HepG2 (cell line): ENCODE data around the gene EMC10. TPM values are rescaled to one million over a fixed set of nuclear protein-coding genes. Genes with fewer than 3 reads are reported as not detected.

Experiments used
- ATAC-seq: fragments of 200-7000 bp; cut with Tn5 transposase; 3 replicates; pipeline ENCODE4 v1.9.1; 2020; ENCODE audit warnings: mild to moderate bottlenecking, moderate library complexity
- BruUV-seq: library from RNA; stranded (reverse); fragments of 400-500 nt; replicated peaks from 2 replicates; lab custom pipeline; 2021; lab: Mats Ljungman, UMichigan
- CTCF ChIA-PET: fragments of 300-600 bp; formaldehyde crosslinking; extraction: SDS; loops from one replicate; lab custom pipeline; 2021; ENCODE audit warnings: low total read pairs, inconsistent platforms, low intra/inter-chr PET ratio; lab: Yijun Ruan, JAX
- POLR2A ChIA-PET: fragments of 350-600 bp; sonication (Branson Sonifier 250); formaldehyde crosslinking; loops from one replicate; lab custom pipeline; 2020; ENCODE audit warnings: antibody characterized with exemption, inconsistent platforms; lab: Yijun Ruan, JAX
- DNase-seq: peaks from one replicate; pipeline ENCODE4 v3.0.0-alpha.2; 2015; ENCODE audit warnings: low spot score
- FAIRE-seq: peaks from 3 replicates; lab custom pipeline; 2011; peaks lifted over from hg19 to GRCh38; lab: Jason Lieb, UNC
- H2AFZ ChIP-seq: one replicate; pipeline ENCODE4 v1.6.1; 2011; ENCODE audit warnings: low read length, inconsistent platforms
- H3K27ac ChIP-seq: fragments of 300-600 bp; 3 replicates; pipeline ENCODE4 v1.8.0; 2011; ENCODE audit warnings: mixed run types, mild to moderate bottlenecking, mixed read lengths, low read length, inconsistent platforms; ENCODE audit not compliant: insufficient read depth; ENCODE audit errors: extremely low read length
- H3K27me3 ChIP-seq, 2 experiments: fragments of 200-600 bp in 1 of 2; 2 replicates in 1 of 2; 3 replicates in 1 of 2; pipeline versions ENCODE4 v1.6.0 to v1.8.0; 2011; ENCODE audit warnings: low read length in 2 of 2, mild to moderate bottlenecking in 2 of 2, moderate library complexity in 2 of 2, inconsistent platforms in 1 of 2; ENCODE audit not compliant: insufficient read depth in 2 of 2, control insufficient read depth in 1 of 2
- H3K36me3 ChIP-seq, 2 experiments: fragments of 200-600 bp in 1 of 2; replicated peaks in 1 of 2; 2 replicates in 1 of 2; 3 replicates in 1 of 2; pipeline versions ENCODE4 v1.5.1 to v1.8.0; 2011; ENCODE audit warnings: low read length in 2 of 2, inconsistent platforms in 1 of 2; ENCODE audit not compliant: insufficient read depth in 2 of 2, control insufficient read depth in 1 of 2
- H3K4me1 ChIP-seq: 2 replicates; pipeline ENCODE4 v1.5.1; 2012; ENCODE audit warnings: low read length, inconsistent platforms; ENCODE audit not compliant: insufficient read depth
- H3K4me2 ChIP-seq: 2 replicates; pipeline ENCODE4 v1.6.0; 2011; ENCODE audit warnings: low read depth, low read length, inconsistent platforms
- H3K4me3 ChIP-seq, 3 experiments: fragments of 200-600 bp in 1 of 3; sonication (generic), shearing (Covaris generic) in 1 of 3; replicated peaks in 1 of 3; 2 replicates each; pipeline ENCODE4 v1.5.1; 2011 to 2016; ENCODE audit warnings: low read length in 3 of 3, inconsistent platforms in 2 of 3, low read depth in 2 of 3, mild to moderate bottlenecking in 2 of 3, control low read depth in 1 of 3, mixed read lengths in 1 of 3; ENCODE audit not compliant: insufficient read depth in 1 of 3
- H3K79me2 ChIP-seq: one replicate; pipeline ENCODE4 v1.6.1; 2011; ENCODE audit warnings: low read length, inconsistent platforms; ENCODE audit not compliant: insufficient read depth
- H3K9ac ChIP-seq: 2 replicates; pipeline ENCODE4 v1.6.0; 2011; ENCODE audit warnings: mild to moderate bottlenecking, low read depth, low read length, inconsistent platforms; ENCODE audit not compliant: insufficient read depth
- H3K9me3 ChIP-seq: 2 replicates; pipeline ENCODE4 v1.5.1; 2012; ENCODE audit warnings: mild to moderate bottlenecking, low read length
- H4K20me1 ChIP-seq: 2 replicates; pipeline ENCODE4 v1.6.0; 2011; ENCODE audit warnings: inconsistent platforms, mild to moderate bottlenecking, low read length, moderate library complexity; ENCODE audit not compliant: insufficient read depth
- IKZF4 ChIP-seq: sonication (generic); formaldehyde crosslinking; IDR thresholded peaks from 2 replicates; pipeline ENCODE4 v1.5.1; 2020; ENCODE audit warnings: borderline replicate concordance, mild to moderate bottlenecking, low read depth, missing genetic modification reagents; ENCODE audit errors: not compliant biosample characterization
- IRX3 ChIP-seq: sonication (generic); formaldehyde crosslinking; IDR thresholded peaks from 2 replicates; pipeline ENCODE4 v1.8.1; 2023; ENCODE audit warnings: mild to moderate bottlenecking, low read depth, missing genetic modification reagents, borderline replicate concordance
- KLF9 ChIP-seq: IDR thresholded peaks from 2 replicates; pipeline ENCODE4 v1.6.1; 2016; ENCODE audit warnings: low read depth
- LCORL ChIP-seq, 2 experiments: fragments of 450-650 bp in 1 of 2; sonication (generic) in 1 of 2; formaldehyde crosslinking in 1 of 2; IDR thresholded peaks; 2 replicates each; pipeline versions ENCODE4 v1.5.0 to v1.6.1; 2017 to 2020; ENCODE audit warnings: antibody characterized with exemption in 1 of 2, missing genetic modification reagents in 1 of 2
- SMYD3 ChIP-seq: sonication (generic); formaldehyde crosslinking; IDR thresholded peaks from 2 replicates; pipeline ENCODE4 v1.8.1; 2023; ENCODE audit warnings: mild to moderate bottlenecking, missing genetic modification reagents
- ZFP90 ChIP-seq: sonication (generic); formaldehyde crosslinking; IDR thresholded peaks from 2 replicates; pipeline ENCODE4 v1.8.0; 2022; ENCODE audit warnings: missing genetic modification reagents, mild to moderate bottlenecking, inconsistent platforms, borderline replicate concordance
- ZNF549 ChIP-seq: sonication (generic); formaldehyde crosslinking; IDR thresholded peaks from 2 replicates; pipeline ENCODE4 v1.5.0; 2020; ENCODE audit warnings: missing genetic modification reagents
- ZNF589 ChIP-seq: sonication (generic); formaldehyde crosslinking; conservative IDR thresholded peaks from 2 replicates; pipeline ENCODE4 v1.8.0; 2022; ENCODE audit warnings: mild to moderate bottlenecking, moderate library complexity, missing genetic modification reagents
- ZNF777 ChIP-seq: sonication (generic); formaldehyde crosslinking; IDR thresholded peaks from 2 replicates; pipeline ENCODE4 v1.4.0; 2020; ENCODE audit warnings: missing genetic modification reagents
- ZNF790 ChIP-seq: sonication (generic); formaldehyde crosslinking; IDR thresholded peaks from 2 replicates; pipeline ENCODE4 v1.8.0; 2022; ENCODE audit warnings: missing genetic modification reagents, mild to moderate bottlenecking, borderline replicate concordance
- WGBS: methylation state at CpG from one replicate; pipeline ENCODE4 v1.1.6; 2017; ENCODE audit warnings: low lambda C conversion rate; 5-methylcytosine and 5-hydroxymethylcytosine counted together
- in situ Hi-C: cut with HindIII; loops from 2 replicates; pipeline ENCODE4 v1.10.0; 2017; ENCODE audit warnings: low pct_unique_long_range_greater_than_20kb; ENCODE audit not compliant: extremely low pct_ligation_motif_present
- intact Hi-C: fragments of 100-400 bp; cut with micrococcal nuclease; formaldehyde crosslinking; loops from one replicate; pipeline ENCODE4 v1.10.0; 2022; ENCODE audit not compliant: unreplicated experiment
- polyA plus RNA-seq, 8 experiments: library from polyadenylated mRNA; depleted of rRNA in 3 of 8; stranded (reverse) in 7 of 8; unstranded in 1 of 8; fragments of >200 nt; fragmentation: Illumina TruSeq in 4 of 8; extraction: Trizol in 4 of 8; gene quantifications; 2 replicates each; pipeline versions ENCODE4 v1.2.1 to v1.2.3, GENCODE V29; 2011 to 2016; ENCODE audit warnings: low read depth in 4 of 8, missing spikeins in 1 of 8, mixed read lengths in 1 of 8; ENCODE audit not compliant: insufficient read depth in 1 of 8
- total RNA-seq, 5 experiments: library from RNA; depleted of rRNA; stranded (reverse); fragments of >200 nt; fragmentation: Illumina TruSeq; extraction: Trizol; gene quantifications; 2 replicates each; pipeline ENCODE4 v1.2.3, GENCODE V29; 2016; ENCODE audit warnings: low read depth in 1 of 5
- TF ChIP-seq, protein P1 (sequence below): sonication (generic); formaldehyde crosslinking; IDR thresholded peaks from 2 replicates; pipeline ENCODE4 v1.4.0; 2020; ENCODE audit warnings: low read depth, missing genetic modification reagents

EMC10 gene
- total and polyA plus RNA-seq, 2 of the 13 experiments (the other 11 are each of a cell fraction or from before 2014, with no cell fraction given) = not detected

DNA sequence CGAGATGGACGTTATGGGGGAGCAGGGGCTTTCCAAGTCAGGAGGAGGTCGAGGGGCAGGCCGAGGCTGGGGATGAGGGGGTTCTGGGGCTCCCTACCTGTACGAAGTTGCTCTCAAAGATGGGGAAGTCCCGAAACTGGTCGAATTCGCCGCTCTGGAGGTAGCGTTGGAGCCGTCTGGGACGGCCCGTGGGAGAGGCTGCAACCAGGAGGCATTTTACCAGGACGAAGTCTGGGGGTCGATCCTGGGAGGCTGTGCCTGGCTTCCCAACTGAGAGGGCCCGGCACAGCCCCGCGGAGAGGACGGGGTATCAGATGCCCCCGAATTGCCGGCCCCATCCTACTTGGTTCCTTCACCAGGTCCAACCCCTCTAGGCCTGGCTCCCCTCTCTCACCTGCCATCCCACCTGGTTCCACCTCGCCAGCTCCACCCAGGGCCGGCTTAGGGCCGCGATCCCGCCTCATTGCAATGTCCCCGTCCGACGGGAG is 527 bp upstream of the EMC10 start:
- CTCF ChIA-PET = interaction anchor here (1.4 kb wide), 1 partner anchor 107 kb away, joined by 4 read pairs; no protein-coding TSS in a partner anchor
- no peaks in the 10 kb centered on the region for H3K9me3 ChIP-seq
- no TSS peak for BruUV-seq
- H3K4me3 ChIP-seq = no peak overlapping the region
- TF ChIP-seq ZNF589 (no peak), SMYD3 (CRISPR knock-in tag) (no peak), KLF9 (CRISPR knock-in tag) (no peak), IRX3 (CRISPR knock-in tag) (no peak), ZNF777 (CRISPR knock-in tag) (no peak)
- no peak overlapping the region for H3K27ac ChIP-seq
- intact Hi-C loops = no loop called here
- no peaks in the 10 kb centered on the region for H3K79me2 ChIP-seq
- POLR2A ChIA-PET = no interaction called here
- DNase-seq = no peak
- no peaks in the 10 kb centered on the region for H3K4me1 ChIP-seq
- peaks cover under 1 to 4% of the 10 kb centered on the region in 2 experiments; a peak in 3 of 5 replicates for H3K27me3 ChIP-seq
- no peak for ATAC-seq
- H3K4me2 ChIP-seq = no peak overlapping the region
- no peak overlapping the region for H2AFZ ChIP-seq
- 57% methylated on average over 21 of the region's 29 CpGs for WGBS
- FAIRE-seq = no peak
- H4K20me1 ChIP-seq = no peaks in the 10 kb centered on the region
- H3K9ac ChIP-seq = no peak overlapping the region
- in situ Hi-C loops = no loop called here
- no peaks in the 10 kb centered on the region for H3K36me3 ChIP-seq

DNA sequence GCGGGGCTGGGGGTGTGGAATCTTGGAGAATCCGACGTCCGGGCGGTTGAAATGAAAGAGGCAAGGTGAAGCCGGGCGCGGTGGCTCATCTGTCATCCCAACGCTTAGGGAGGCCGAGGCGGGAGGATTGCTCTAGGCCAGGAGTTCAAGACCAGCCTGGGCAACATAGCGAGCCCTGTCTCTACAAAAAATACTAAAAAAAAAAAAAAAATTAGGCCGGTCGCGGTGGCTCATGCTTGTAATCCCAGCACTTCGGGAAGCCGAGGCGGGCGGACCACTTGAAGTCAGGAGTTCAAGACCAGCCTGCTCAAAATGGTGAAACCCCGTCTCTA is 566 bp downstream of the EMC10 start:
- DNase-seq (no peak), FAIRE-seq (no peak), ATAC-seq (no peak)
- Histone ChIP-seq H3K27ac (no peak overlapping the region), H3K9ac (no peak overlapping the region), H3K4me1 (no peaks in the 10 kb centered on the region), H3K4me2 (no peak overlapping the region), H3K9me3 (no peaks in the 10 kb centered on the region), H3K27me3 (peaks cover 3 to 4% of the 10 kb centered on the region in 2 experiments; a peak in 3 of 5 replicates), H3K4me3 (no peak overlapping the region), H3K36me3 (no peaks in the 10 kb centered on the region), H4K20me1 (no peaks in the 10 kb centered on the region), H3K79me2 (no peaks in the 10 kb centered on the region), H2AFZ (no peak overlapping the region)
- TF ChIP-seq, protein P1, sequence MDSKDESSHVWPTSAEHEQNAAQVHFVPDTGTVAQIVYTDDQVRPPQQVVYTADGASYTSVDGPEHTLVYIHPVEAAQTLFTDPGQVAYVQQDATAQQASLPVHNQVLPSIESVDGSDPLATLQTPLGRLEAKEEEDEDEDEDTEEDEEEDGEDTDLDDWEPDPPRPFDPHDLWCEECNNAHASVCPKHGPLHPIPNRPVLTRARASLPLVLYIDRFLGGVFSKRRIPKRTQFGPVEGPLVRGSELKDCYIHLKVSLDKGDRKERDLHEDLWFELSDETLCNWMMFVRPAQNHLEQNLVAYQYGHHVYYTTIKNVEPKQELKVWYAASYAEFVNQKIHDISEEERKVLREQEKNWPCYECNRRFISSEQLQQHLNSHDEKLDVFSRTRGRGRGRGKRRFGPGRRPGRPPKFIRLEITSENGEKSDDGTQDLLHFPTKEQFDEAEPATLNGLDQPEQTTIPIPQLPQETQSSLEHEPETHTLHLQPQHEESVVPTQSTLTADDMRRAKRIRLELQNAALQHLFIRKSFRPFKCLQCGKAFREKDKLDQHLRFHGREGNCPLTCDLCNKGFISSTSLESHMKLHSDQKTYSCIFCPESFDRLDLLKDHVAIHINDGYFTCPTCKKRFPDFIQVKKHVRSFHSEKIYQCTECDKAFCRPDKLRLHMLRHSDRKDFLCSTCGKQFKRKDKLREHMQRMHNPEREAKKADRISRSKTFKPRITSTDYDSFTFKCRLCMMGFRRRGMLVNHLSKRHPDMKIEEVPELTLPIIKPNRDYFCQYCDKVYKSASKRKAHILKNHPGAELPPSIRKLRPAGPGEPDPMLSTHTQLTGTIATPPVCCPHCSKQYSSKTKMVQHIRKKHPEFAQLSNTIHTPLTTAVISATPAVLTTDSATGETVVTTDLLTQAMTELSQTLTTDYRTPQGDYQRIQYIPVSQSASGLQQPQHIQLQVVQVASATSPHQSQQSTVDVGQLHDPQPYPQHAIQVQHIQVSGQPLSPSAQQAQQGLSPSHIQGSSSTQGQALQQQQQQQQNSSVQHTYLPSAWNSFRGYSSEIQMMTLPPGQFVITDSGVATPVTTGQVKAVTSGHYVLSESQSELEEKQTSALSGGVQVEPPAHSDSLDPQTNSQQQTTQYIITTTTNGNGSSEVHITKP = no peak
- TF ChIP-seq ZNF549 (CRISPR knock-in tag) (no peak), LCORL (IDR thresholded peaks at IDR 0.05) (no peak), LCORL (CRISPR knock-in tag; IDR thresholded peaks at IDR 0.05) (no peak), IKZF4 (CRISPR knock-in tag) (no peak), ZFP90 (CRISPR knock-in tag) (no peak), ZNF790 (CRISPR knock-in tag) (no peak)
- in situ Hi-C loops = no loop called here
- intact Hi-C loops = no loop called here
- WGBS = 60% methylated on average over 20 of the region's 20 CpGs
- BruUV-seq = no TSS peak
- POLR2A ChIA-PET = no interaction called here
- CTCF ChIA-PET = interaction anchor here (1.4 kb wide), 1 partner anchor 108 kb away, joined by 4 read pairs; no protein-coding TSS in a partner anchor
